HG03066 (cell line): ENCODE data around the gene TMEM161A.
"Not testable (repeated sequence)": the region's sequence is repeated elsewhere in the genome, so short reads cannot be mapped to it uniquely, and the experiment has no call there.

Source experiments
- ATAC-seq: cut with Tn5 transposase; IDR thresholded peaks from one replicate; pipeline ENCODE4 v1.9.1; 2021; ENCODE audit warnings: low read depth; ENCODE audit not compliant: unreplicated experiment

TMEM161A gene

DNA sequence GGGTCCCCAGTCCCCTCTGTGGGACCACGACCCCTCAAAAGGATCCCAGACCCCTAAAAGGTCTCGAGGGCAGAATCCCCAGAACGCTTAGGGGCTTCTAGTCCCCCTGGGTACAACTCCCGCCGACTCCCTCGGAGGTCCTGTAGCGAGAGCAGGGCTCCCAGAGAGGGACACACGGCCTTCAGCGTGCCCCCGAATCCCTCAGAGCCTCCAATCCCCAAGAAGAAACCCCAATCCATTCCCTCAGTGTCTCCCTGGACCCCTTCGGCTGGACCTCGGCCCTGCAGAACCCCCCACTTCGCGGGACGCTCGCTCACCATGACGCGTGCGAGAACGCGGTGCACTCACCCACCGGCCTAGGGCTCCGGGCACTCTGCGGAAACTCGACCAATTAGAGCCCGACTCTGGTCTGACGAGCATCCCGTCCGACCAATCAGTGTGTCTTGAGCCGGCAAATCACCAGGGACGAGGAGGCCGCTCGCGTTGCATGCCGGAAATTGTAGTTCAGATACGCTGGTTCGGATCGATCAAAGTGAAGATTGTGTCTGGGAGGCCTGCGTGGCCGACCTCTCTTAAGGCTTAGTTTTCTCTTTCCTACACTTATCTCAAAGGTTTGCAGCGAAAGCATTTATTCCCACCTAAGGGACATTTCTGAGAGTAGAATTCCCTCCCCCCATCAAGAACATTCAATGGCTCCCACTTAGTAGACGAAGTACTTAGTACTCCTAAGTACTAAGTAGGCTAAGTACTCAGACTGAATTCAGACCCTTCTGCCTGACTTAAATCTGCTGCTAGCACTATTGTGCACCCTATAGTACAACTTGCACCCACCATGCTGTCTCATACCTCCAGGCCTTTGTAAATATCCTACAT is at the start of gene TMEM161A:
Gene TMEM161A, minus strand, starts transcription at position 370 of the 873 bp plus-strand sequence. Its CDS starts 50 bp downstream, at position 320.
- peak; percentile 98 for ATAC-seq

DNA sequence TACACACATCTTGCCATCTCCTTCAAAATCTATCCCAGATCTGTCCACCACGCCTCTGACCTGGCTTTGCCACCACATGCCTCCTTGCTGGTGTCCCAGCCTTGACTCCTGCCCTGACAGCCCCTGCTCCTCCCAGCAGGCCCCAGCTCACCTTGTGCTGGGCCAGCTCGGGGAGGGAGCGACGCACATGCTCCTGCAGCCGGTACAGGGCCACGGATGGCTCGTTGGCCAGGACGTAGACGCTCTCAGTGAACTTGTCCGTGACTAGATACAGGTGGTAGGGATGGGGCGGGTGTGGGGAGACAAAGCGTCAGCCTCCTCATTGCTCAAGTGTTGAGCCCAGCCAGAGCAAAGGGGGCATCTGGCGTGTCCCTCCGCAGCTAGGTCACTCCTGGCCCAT is 48.5 kb upstream of the TMEM161A start:
- no peak for ATAC-seq

DNA sequence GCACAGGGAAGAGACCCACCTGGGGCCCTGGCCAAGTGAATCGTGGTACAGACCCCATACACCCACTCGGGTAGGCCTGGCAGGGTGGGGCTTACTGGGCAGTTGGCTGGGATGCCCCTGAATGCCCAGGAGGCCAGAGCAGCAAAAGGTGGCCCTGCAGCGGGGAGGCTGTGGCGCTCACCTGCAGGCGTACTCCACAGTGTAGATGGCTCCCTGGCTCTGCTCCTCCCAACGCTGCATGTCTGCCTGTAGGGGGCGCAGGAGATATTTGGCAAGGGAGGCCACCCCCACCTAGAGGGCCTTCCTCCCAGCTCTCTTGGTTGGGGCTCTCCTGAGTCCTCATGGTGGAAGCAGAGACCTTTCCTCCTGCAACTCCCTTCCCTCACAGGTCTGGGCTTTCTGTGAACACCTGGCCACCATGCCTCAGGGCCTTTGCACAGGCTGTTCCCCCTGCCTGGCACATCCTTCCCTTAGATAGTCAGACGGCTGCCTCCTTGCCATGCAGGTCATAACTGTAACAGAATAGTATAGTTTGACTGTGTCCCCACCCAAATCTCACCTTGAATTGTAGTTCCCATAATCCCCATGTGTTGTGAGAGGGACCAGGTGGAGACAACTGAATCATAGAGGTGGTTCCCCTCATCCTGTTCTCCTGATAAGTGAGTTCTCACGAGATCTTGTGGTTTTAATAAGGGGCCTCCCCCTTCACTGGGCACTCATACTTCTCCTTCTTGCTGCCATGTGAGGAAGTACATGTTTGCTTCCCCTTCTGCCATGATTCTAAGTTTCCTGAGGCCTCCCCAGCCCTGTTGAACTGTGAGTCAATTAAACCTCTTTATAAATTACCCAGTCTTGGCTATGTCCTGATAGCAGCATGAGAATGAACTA is 47.8 kb upstream of the TMEM161A start:
- no peak for ATAC-seq

DNA sequence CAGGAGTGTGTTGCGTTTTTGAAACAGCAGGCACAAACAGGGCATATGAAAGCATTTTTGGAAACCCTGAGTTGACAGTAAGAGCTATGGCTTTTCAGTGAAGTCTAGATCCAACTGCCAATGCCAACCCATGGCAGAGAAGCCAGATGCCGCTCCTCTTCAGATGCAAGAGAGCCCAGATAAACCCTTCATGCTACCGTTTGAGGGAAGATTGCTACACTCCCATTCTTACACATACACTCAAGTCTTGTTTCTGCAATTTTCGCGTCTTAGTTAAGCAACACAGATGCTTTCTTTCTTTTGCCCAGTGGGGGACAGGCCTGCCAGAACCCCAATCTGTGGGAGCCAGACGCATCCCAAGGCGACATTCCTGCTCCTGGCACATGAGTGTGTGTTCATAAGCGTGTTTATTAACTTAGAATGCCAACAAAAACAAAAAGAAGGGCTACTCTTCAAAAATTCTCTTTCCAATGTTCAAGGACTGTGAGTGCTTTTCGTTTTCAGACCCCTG is 43.3 kb upstream of the TMEM161A start:
- no peak for ATAC-seq

DNA sequence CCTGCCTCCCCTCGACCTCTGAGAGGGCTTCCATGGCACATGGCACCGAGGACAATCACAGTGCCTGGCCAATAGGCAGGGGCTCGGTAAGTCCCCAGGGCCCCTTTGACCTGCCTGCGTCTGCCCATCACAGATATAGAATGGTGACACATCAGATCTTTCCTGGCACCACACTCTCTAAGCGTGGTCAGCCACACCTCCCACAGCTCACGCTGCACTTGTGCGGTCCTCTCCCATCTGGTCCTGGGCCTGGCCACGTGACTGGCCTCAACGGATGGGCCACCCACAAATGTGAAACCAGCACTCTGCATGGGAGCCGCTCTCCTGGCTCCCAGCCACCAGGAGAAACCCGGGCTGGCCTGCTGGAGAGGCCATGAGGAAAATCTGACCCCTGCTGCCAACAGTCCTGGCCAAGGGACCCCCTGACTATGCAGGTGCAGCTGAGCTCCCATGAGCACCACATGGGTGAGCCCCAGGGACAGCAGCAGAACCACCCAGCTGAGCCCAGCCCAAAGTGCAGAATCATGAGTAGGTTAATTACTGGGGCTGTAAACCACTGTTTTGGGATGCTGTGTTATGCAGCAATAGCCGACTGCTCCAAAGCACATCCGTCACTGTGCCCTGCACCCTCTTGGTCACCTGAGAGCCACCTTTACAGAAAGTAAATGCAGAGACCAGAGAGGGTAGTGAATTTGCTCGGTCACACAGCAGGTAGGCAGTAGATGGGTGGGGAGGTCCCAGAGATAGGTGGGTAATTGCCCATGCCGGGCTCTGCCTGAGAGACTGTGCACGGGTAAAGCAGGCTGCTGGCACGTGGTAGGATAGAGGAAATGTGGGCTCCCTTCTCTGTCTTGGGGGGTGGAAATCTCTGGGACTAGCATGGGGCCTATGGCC is 41.5 kb upstream of the TMEM161A start:
- ATAC-seq = no peak

DNA sequence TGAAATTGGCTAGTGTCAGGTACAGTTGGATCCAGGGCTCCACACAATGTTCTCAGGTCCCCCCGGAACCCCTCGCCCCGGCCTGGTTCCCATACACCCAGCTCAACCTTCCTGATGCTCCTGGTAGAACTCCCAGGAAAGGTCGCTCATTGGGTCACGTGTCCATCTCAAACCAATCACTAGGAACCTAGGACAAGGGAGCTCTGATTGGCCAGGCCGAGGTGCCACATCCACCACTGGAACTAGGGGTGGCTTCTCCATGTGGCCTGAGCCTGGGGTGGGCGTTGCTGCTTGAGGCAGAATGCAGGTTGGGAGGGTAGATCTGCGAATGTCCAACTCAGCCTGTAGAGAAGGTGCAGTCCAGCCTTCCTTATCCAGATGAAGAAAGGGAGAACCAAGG is 38.7 kb upstream of the TMEM161A start:
- ATAC-seq = no peak

DNA sequence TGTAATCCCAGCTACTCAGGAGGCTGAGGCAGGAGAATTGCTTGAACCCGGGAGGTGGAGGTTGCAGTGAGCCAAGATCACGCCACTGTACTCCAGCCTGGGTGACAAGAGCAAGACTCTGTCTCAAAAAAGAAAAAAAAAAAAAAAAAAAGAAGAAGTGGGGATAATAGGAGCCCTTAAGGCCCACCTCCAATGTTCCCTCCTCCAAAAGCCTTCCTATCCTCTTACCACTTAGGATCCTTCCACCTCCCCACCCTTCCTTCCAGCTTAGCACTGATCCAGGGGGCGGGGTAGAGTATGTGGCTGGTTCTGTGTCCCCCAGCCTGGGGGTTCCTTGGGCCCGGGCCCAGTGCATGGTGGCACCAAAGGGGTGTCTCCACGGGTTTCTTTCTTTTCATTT is 35.0 kb upstream of the TMEM161A start:
- not testable (repeated sequence) for ATAC-seq

DNA sequence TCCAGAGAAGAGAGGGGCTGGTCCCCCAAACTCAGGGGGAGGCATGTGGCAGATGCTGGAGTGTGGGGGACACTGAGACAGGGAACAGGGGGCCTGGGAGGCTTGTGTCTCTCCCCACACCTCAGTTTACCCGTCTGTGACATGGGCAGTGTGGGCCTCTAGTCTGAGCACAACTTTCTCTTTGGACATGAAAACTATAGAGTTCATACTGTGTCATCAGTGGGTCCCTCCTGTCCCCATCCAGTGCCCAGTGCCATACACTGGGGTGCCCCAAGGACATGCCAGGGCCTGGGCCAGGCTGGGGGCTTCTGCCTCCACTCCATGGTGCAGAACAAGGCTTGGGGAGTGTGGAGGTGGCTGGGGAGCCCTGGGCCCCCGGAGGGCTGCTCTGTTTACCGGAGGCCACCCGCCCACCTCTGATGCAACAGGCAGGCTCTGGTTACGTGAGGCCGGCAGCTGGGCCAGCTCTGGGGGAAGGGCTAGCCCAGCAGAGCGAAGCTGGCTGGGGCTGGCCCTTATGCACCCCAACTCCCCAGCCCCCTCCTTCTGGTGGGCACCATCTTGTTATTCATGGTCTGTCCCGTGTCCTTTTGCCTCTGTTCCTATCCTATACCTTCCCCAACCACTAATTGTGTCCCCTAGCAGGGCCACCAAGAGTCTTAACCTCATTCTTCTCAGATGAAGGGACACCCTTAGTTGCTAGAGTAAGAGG is 33.7 kb upstream of the TMEM161A start:
- ATAC-seq = no peak

DNA sequence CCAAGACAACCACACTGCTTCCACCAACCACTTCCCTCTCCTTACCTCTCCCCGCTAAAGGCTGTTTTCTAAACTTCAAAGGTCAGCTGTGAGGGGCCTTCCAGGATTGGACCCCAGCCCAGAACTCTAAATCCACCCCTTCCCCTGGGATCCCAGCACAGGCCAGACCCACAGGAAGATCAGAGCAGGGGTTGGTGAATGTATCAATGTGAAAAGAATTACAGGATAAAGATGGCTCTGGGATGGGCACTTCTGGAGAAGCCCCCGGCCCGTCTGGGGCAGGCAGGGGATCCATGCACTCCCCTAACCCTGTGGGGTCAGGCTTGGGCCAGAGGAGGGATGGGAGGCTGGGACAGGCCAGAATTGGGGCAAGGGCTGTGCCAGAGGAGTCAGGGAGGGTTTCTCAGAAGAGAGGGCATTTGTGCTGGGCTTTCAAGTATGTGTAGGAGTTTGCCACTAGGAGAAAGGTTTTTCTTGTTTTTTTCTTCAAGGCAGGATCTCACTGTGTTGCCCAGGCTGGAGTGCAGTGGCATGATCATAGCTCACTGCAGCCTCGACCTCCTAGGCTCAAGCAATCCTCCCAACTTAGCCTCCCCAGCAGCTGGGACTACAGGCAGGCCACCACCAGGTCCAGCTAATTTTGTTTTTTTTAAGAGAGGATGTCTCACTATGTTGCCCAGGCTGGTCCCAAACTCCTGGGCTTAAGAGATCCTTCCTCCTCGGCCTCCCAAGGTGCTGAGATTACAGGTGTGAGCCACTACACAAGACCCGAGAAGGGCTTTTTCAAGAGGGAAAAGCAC is 32.8 kb upstream of the TMEM161A start:
- no peak for ATAC-seq

DNA sequence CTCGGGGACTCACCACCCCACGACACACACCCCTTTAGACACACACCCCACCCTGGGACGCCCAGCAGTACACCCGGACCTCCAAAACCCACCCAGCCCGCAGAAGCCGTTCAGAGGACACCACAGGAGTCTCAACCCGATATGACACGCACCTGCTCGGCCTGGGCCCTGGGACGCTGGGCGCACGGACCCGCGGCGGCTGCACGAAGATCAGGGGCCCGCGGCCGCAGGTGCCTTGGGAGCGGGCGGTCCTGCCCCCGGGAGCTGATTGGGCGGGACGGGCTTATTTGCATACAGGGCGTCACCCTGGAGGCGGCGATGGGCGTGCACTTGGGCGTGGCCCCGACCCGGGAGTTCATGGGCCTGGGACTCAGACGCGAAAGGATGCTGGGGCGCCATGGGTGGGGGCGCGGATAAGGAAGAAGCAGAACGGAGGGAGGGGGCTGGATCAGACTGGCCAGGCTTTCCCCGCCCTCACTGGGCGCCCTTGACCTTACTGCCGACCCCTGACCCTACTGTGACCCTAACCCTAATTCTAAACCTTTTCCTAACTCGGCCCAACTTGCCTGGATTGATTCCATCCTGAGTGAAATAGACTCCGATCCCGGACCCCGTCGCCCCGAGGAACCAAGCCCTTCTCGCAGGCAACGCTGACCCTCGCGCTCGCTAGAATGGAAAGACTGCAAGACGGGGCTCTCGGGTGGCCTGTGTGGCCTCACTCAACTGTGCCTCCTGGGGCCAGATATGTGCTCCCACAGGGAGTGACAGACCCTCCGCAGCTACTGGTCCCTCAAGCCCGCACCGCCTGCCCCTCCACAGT is 32.0 kb upstream of the TMEM161A start, which contains the start of gene MEF2B:
Gene MEF2B, minus strand, starts transcription at position 211 of the 820 bp plus-strand sequence. CDS start 19,528 bp downstream, outside the sequence.
- ATAC-seq = peak; percentile 77

DNA sequence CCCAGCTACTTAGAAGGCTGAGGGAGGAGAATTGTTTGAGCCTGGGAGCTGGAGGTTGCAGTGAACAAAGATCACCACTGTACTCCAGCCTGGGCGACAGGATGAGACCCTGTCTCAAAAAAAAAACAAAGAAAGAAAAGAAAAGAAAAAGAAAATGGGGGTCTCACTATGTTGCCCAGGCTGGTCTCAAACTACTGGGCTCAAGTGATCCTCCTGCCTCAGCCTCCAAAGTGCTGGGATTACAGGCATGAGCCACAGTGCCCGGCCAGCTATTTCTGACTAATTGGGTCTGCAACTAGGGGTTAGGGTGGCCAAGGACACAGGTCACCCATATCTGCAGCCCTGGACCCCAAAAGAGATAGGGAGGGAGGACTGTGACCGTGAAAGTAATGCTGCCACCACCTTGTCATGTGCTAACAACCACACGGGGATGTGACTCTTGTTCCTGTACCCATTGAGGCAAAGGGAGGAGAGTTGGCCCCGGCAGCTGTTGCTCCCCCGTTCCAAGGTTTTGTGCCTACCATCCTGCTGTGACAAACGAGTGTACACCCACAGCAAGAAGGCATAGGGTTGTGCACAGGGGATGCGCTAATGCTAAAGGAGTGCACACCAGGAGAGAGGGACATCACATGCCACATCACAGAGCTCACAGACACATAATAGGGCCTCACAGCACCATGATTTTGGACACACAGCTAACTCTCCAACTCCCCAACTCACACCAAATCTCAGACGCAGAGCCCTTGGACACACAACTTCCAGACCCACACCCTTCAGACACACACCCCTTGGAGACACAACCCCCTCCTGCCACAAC is 31.2 kb upstream of the TMEM161A start:
- ATAC-seq = peak; percentile 10

DNA sequence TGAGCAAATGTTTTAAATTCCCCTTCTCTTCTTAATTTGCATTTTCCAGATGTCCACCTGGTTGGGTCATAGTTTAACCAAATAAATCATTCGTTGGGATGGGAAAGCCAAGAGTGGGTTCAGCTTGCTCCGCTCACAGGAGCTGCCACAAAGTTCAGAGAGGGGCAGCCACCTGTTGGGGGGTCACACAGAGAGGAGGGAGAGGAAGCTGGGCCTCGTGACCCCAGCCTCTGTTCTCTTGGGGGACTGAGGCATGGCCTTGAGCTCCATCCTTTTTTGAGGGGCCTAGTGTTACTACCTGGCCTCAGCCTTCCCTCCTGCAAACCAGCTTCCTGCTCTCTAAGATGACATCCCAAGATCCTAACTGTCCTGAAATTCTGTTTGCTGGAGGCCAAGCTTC is 29.3 kb upstream of the TMEM161A start:
- no peak for ATAC-seq

DNA sequence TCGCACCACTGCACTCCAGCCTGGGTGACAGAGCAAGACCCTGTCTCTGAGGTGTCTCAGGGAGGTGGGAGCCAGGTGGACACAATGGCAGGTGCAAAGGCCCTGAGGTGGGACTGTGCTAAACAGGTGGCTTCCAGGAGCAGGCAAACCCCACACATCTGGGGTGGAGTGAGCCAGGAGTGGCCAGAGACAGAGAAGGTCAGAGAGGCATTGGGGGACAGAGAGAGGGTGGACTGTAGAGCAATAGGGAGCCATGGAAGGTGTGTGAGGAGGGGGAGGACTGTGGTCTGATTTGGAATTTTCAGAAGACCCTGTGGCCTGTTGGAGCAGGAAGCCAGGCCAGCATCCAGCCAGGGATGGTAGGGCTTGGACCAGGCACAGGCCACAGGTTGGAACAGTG is 27.1 kb upstream of the TMEM161A start:
- no peak for ATAC-seq

DNA sequence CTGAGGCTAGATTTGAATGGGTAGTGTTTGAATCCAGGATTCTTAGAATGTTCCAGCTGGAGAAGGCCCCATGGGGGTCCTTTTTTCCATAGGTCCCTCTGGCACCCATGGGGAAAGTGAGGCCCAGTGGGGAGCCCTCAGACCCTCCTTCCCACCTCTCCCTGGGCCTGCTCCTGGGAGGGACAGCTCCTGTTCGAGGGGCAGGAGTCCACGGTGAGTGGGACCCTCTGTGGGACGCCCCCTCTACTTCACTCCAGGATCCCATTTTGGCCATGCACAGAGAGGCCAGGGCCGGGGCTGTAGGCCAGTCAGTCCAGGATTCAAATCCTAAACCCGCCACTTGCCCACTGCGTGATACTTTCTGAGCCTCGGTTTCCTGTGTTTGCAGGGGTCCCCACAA is 24.2 kb upstream of the TMEM161A start:
- ATAC-seq = no peak

DNA sequence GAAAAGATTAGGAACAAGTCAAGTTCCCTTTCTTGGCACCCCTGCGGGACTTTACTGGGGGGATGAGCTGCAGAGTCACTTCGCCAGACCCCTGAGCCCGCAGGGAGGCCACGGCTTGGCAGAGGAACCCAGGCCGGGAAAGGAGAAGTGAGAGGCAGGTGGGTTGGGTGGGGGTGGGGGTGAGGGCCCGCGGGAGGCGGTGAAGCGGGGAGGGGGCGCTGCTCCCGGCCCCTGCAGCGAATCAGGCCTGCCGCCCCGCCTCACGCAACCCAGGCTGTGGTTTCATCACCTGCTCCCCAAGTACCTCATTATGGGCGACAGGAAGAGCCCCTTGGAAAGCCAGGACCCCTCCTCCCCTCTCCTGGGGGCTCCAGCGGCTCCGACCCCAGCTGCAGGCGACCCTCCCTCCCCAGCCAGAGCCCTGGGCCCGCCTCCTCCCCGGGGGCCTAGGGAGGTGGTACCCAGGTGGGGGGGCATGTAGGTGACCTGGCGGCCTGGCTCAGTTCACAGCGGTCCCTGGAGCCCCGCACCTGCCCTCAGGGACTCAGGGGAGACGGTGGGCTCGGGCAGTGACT is 22.3 kb upstream of the TMEM161A start:
- no peak for ATAC-seq

DNA sequence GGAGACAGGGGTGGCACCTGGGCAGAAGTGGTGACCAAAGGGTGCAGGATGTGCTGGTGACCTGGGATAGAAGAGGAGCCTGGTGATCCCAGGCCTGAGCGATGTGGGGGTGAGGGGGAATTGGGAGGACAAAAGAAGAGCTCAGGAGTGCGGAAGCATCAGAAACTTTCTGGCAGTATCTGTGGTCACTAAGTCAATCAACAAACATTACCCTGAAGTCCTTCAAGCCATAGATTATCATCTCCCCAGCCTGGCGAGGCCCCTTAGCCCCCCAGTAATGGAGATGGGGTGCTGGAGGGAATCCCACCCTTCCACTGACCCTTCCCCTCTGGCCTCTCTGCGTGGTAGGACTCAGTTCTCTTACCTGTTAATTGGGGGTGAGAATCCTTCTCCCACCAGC is 21.3 kb upstream of the TMEM161A start:
- no peak for ATAC-seq

DNA sequence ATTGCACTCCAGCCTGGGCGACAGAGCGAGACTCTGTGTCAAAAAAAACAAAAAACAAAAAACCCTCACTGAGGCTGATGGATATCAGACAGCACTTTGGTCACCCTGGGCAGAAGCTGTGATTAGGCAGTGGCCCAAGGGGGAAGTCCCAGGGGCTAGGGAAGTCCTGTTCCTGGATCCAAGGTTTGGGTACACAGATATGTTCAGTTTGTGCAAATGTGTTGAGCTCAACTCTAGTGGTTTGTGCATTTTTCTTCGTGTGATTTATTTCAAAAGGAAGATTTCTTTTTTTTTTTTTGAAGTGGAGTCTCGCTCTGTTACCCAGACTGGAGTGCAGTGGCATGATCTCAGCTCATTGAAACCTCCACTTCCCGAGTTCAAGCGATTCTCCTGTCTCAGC is 19.5 kb upstream of the TMEM161A start:
- no peak for ATAC-seq
